NCI-H526 (cell line): Measurements from ENCODE around the gene DOK3.
A peak's percentile ranks its signal among the peaks of the same experiment; 100 is the strongest.
"Not testable (repeated sequence)": the region's sequence is repeated elsewhere in the genome, so short reads cannot be mapped to it uniquely, and the experiment has no call there.

Source experiments
- DNase-seq, 2 experiments: peaks; one replicate each; lab custom pipeline; 2025; lab: John Stamatoyannopoulos, UW

The DOK3 gene

GRCh38 chr5:177535125-177535524 is 25.5 kb upstream of the DOK3 start:
- DNase-seq: no peak

DNA sequence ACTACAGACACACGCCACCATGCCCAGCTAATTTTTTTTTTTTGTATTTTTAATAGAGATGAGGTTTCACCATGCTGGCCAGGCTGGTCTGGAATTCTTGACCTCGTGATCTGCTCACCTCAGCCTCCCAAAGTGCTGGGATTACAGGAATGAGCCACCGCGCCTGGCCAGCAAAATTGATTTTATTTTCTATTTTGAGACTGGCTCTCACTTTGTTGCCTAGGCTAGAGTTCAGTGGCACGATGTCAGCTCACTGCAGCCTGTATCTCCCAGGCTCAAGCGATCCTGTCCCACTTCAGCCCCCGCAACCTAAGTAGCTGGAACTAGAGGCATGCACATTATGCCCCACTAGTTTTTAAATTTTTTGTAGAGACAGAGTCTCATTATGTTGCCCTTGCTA is 24.8 kb upstream of the DOK3 start:
- not testable (repeated sequence) for DNase-seq

GRCh38 chr5:177531209-177531940 is 21.7 kb upstream of the DOK3 start:
- DNase-seq: no peak

DNA sequence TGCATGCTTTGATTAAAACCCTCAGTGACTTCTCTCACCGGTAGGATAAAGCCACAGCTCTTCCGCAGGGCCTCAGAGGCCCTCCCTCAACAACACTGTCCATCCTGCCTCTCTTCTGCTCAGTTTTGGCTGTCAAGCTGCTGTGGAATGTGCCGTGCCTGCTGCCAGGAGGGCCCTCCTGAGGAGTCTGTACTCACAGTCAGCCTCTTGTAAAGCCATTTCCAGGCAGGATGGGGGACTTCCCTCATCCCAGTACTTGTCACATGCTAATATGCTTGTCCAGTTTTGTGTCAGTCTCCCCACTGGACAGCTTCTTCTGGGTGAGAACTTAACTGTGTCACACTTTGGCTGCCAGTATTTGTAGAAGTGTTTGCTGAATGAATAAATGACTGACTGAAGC is 21.0 kb upstream of the DOK3 start:
- no peak for DNase-seq

DNA sequence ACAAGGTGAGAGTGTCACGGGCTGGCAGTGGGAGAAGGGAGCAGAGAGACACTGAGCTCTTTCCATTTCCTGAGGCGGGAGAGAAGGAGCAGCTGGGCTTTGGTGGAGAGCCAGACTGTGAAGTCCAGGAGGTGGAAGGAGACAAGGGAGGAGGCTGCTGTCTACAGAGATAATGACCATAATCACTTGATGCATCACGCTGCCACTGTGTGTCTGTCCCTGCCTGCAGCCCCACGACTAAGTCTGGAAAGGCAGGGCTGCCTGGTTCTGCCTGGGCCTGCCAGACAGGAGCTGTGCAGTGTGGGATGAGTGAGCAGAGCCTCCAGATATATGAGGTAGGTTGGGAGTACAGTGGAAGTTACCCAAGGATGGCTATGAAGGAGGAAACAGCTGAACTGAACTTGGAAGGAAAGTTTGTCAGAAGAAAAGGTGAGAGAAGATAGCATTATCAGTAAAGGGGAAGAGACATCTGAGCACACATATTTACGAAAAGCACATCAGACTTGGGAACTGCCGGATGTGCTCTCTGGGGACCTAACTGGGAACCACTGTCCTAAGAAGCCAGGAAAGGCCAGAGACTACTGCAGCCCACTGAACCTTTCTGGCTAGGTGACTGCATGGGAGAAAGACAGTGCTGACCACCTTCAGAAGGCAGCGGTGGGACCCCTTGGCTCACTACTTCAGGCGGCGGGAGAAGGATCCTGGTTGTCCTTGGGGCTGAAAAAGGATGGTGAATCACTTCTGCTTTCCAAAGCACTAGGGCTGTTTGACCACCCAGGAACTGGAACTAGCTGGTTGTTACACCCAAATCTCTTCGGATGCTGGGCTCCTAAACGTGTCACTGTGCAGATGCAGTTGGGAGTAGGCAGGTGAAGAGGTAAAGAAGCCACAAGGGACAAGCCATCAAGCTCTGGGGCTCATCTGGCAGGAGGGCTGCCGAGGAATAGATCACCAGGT is 19.9 kb upstream of the DOK3 start:
- DNase-seq: no peak

- no peak for DNase-seq
Measured at GRCh38 chr5:177528631-177529030, 19.0 kb upstream of the DOK3 start.

- DNase-seq: no peak
Measured at GRCh38 chr5:177527595-177527994, 18.0 kb upstream of the DOK3 start.

DNA sequence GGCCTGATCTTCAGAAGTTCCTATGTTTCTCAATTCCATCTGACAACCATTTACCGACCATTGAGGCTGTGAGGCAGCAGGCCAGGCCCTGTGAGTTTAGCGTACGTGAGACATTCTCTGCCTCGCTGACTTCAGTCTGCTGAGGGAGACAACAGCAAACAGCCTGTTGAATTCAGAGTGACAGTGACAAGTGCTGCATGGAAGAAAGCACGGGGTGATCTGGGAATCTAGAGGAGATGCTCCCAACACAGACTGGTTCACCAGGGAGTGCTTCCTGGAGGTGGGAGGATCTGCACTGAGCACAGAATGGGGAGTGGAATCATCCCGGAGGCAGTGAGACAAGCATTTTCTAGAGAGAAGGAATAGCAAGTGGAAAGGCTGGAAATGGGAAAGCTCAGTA is 17.2 kb upstream of the DOK3 start:
- DNase-seq: no peak

- DNase-seq: no peak
Measured at GRCh38 chr5:177526191-177526590, 16.6 kb upstream of the DOK3 start.

DNA sequence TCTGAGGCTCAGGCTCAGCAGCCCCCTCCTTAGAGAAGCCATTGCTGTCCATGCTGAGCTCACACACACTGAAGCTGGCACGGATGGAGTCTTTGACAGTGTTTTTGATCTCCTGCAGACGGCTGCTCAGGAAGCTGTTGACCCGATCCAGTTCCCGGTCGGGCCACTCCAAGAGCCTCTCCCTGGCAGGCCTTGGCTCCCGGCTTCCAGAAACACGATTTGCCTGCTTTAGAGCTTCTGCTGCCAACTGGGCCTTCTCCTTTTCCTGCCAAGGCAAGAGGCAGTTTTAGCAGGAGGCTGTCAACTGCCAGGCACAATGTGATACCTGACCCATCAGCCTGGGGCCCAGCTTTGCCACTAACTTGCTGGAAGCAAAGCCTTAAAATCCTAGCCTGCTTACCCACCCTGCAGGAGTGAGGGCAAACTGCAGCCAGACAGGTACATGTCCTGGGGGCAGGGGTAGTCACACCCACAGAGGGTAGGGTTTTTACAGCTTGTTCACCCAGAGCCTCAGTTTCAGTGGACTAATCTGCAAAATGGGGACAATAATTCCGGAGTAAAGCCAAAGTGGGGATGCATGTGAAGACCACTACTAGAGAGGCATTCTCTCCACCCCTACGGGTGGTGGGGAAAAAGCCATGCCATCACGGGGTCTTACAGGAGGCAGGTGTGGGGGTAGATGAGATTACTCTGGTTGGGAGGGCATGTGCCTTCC is 15.5 kb upstream of the DOK3 start:
- DNase-seq: no peak

GRCh38 chr5:177524539-177524900 is 14.9 kb upstream of the DOK3 start:
- DNase-seq: no peak

GRCh38 chr5:177523711-177524538 is 14.3 kb upstream of the DOK3 start:
- no peak for DNase-seq

DNA sequence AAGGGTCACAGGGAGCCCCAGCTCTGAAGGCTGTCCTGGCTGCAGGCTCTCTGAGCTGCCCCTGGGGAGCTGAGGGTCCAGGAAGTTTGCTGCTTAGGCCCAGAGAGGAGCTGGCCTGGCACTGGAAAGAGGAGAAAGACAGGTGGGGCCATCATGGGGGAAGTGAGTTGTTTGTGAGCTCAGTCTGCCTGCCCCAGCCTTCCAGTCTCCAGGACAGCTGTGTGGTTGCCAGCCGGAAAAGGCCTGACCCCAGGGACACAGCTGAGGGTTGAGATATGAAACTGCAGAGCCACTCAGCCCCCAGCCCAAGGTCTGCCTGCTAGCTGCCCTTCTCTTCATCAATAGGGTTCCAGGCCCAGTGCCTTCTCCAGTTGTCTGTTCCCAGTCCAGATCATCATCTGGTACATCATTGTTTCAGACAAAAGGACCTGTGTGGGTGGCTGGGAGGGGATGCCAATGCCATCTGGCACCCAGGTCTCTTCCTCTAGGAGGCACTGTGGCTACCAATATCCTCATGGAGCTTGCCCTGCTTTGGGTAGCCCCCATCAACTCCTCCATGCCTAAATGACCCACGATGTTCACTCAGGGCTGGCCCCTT is 11.4 kb upstream of the DOK3 start:
- no peak for DNase-seq

DNA sequence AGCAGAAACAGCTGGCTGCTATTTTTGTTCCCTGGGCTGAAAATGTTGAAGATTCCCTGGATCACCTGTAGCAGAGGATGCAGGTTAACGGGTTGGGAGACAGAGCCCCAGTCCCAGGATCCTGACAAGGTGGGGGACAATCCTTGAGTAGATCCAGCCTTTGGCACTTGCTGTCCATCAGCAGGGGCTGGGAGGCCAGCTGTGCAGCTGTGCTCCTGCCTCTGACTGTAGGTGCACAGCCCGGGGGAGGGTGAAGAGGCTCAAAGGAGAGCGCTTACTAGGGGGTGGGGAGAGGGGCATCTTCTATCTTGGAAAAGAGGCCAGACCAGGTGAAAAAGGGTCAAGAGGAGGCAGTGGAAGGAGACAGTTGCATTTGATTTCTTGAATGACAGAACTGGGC is 10.6 kb upstream of the DOK3 start:
- DNase-seq: no peak

DNA sequence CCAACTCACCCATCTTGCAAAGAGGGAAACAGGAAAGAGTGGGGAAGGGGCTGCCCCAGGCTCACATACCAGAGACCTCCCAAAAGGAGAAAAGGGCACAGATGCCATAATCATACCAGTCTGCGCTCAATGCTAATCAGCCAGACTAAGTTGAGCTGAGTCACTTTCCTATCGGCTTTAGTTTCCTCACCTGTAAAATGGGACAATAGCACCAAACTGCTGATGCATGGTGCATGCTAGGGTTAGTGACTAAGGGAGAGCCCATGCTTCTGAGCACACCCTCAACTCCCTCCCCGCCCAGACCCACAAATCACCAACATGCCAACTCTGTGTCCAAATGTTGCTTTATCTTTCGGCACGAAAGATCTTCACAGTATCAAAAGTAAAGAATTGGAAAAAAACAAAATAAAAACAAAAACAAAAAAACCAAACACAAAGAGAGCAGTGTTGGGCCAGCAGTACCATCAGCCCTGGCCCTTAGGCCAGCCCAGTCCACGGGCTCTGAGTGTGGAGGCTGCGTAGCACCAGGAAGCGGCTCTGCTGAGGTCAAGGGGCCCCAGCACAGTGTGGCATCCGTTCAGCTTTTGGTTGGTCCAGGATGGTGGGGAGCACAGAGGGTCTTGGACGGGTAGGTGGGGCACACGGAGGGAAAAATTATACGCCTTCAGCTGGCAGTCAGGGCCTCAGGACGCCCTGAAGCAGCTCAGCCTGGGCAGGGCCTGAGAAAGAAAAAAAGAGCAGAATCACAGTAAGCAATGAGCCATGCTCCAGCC is 10.0 kb upstream of the DOK3 start:
- no peak for DNase-seq

DNA sequence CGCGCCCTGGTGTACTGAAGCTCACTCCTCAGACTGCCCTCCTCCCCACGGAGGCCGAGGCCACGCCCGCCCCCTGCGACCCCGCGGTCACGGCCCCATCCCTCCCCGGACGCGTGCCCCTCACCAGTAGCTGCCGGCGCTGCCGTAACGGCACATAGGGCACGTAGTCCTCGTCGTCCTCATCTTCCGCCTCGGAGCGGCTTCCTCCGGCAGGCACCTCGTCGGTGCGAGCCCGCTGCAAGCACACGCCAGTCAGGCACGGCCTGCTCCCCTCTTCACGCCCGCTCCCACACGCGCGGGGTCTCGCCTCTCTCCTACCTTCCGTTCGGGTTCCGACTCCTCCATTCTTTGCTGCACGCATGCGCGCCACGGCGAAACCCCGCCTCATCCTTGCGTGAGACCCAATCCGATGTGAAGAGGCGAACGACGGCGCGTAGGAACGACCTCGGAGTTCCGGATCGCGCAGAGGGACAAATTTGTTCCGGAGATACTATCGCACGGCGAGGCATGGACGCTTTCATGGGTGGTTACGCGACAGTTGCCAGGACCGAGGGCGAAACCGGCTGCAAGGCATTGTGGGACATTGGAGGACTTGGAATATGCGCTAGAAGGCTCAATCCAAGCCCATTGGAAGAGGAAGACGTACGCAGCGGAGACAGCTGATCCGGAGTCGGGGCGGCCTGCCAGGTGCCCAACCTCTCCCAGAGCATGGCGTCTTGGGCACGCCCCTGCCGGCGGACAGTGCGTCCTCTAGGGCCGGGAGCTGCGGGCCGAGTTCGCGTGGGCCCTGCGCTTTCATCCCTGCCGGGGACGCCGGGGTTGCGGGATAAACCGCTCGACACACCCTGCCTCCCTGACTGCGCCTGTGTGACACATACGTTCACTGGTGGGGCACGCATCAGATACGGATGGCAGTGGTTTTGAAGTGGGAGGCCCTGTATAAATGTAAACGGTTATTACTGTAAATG is 7.3 kb upstream of the DOK3 start, which contains the start of gene DDX41:
Gene DDX41, minus strand, starts transcription at position 361 of the 968 bp plus-strand sequence. Its CDS starts 16 bp downstream, at position 345.
- peak; percentile 96 for DNase-seq

- DNase-seq: no peak
Measured at GRCh38 chr5:177515580-177515979, 6.0 kb upstream of the DOK3 start.

DNA sequence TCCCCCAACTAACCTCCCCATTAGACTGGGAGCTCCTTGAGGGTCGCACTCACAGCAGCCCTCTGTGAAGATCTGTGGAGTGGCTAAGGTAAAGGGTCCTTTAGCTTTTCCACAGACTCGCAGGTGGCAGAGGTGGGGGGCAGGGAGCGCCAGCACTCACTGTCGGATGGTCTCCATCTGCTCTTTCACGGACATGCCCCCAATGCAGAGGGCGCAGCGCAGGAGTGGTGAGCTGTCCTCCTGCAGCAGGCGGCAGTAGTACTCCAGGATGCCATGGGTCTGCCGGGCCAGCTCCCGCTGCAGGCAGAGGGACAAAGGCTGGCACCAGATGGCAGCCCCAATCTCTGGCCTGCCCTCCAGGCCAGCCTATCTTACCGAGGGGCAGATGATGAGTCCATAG is 4.9 kb upstream of the DOK3 start:
- no peak for DNase-seq

DNA sequence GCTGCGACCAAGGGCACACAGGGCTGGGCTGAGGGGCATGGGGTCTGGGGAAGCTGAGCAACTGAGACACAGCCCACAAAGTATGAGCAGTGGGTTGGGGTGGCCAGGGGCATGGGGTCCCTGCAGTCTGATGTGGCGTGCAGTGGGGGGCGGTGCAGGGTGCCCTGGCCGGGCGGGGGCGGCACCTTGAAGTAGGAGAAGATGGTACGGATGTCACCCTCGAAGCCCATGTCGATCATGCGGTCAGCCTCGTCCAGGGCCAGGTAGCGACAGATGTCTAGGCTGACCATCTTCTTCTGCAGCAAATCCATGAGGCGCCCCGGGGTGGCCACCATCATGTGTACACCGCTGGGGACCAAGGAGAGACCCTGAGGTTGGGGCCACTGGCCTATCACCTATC is 3.9 kb upstream of the DOK3 start:
- no peak for DNase-seq
